ENCODE results near the gene ELMOD3.

Gene ELMOD3

GRCh38 chr2:85398426-85399182 is 44.0 kb downstream of the ELMOD3 start:
- no peak for DNase-seq (ENCODE audit: low read depth in 2 of 2)
- TF ChIP-seq CTCF (IDR thresholded peaks at IDR 0.05; ENCODE audit: low read depth, low read length), result no peak
- H3K4me3 ChIP-seq (replicated peaks in 1 of 2; ENCODE audit: low read depth in 2 of 2, low read length in 2 of 2), result no peak overlapping the region

GRCh38 chr2:85399183-85399455 is 44.5 kb downstream of the ELMOD3 start:
- TF ChIP-seq CTCF (IDR thresholded peaks at IDR 0.05; ENCODE audit: low read depth, low read length), result no peak

GRCh38 chr2:85400023-85400422 is 45.5 kb downstream of the ELMOD3 start:
- no peak for TF ChIP-seq CTCF (IDR thresholded peaks at IDR 0.05; ENCODE audit: low read depth, low read length)
- DNase-seq (ENCODE audit: low read depth in 2 of 2), result no peak
- no peak overlapping the region for H3K4me3 ChIP-seq (replicated peaks in 1 of 2; ENCODE audit: low read depth in 2 of 2, low read length in 2 of 2)

More at GRCh38 chr2:85399183-85399455, 44.5 kb downstream of the ELMOD3 start:
- H3K4me3 ChIP-seq (replicated peaks in 1 of 2; ENCODE audit: low read depth in 2 of 2, low read length in 2 of 2), result no peak overlapping the region
- DNase-seq (ENCODE audit: low read depth in 2 of 2), result no peak

GRCh38 chr2:85400541-85401463 is 46.2 kb downstream of the ELMOD3 start:
- H3K4me3 ChIP-seq (replicated peaks in 1 of 2; ENCODE audit: low read depth in 2 of 2, low read length in 2 of 2), result no peak overlapping the region
- DNase-seq (ENCODE audit: low read depth in 2 of 2), result no peak
- no peak for TF ChIP-seq CTCF (IDR thresholded peaks at IDR 0.05; ENCODE audit: low read depth, low read length)

GRCh38 chr2:85401464-85401805 is 46.9 kb downstream of the ELMOD3 start:
- DNase-seq (ENCODE audit: low read depth in 2 of 2), result no peak
- no peak overlapping the region for H3K4me3 ChIP-seq (replicated peaks in 1 of 2; ENCODE audit: low read depth in 2 of 2, low read length in 2 of 2)
- no peak for TF ChIP-seq CTCF (IDR thresholded peaks at IDR 0.05; ENCODE audit: low read depth, low read length)

GRCh38 chr2:85401844-85402243 is 47.3 kb downstream of the ELMOD3 start:
- no peak overlapping the region for H3K4me3 ChIP-seq (replicated peaks in 1 of 2; ENCODE audit: low read depth in 2 of 2, low read length in 2 of 2)
- DNase-seq (ENCODE audit: low read depth in 2 of 2), result no peak
- TF ChIP-seq CTCF (IDR thresholded peaks at IDR 0.05; ENCODE audit: low read depth, low read length), result no peak
